Measurements from ENCODE around the gene UQCC3.
"Not testable (repeated sequence)": the region's sequence is repeated elsewhere in the genome, so short reads cannot be mapped to it uniquely, and the experiment has no call there.

The UQCC3 gene

GRCh38 chr11:62694455-62695167 lies 23.1 kb downstream of the UQCC3 start:
- Histone ChIP-seq H4K20me1 (no peaks in the 10 kb centered on the region), H3K9ac (no peak overlapping the region), H3K9me3 (no peaks in the 10 kb centered on the region), H3K36me3 (peaks cover 63% of the 10 kb centered on the region), H3K27me3 (no peaks in the 10 kb centered on the region), H3K4me1 (0 out of 2 replicates have a peak, but pooled peaks cover 7% of the 10 kb centered on the region), H3K4me3 (no peak overlapping the region), H3K4me2 (no peak overlapping the region), H3K27ac (no peak overlapping the region)
- no peak for TF ChIP-seq Cebpa-rat (IDR thresholded peaks at IDR 0.05)

GRCh38 chr11:62702246-62702645 lies 30.8 kb downstream of the UQCC3 start:
- peaks cover 23% of the 10 kb centered on the region for H3K4me1 ChIP-seq
- no peak overlapping the region for H3K27ac ChIP-seq
- H3K27me3 ChIP-seq, result no peaks in the 10 kb centered on the region
- H3K4me2 ChIP-seq, result no peak overlapping the region
- no peak overlapping the region for H3K9ac ChIP-seq
- peaks cover 58% of the 10 kb centered on the region for H3K36me3 ChIP-seq
- no peak for TF ChIP-seq Cebpa-rat (IDR thresholded peaks at IDR 0.05)
- no peaks in the 10 kb centered on the region for H3K9me3 ChIP-seq
- no peaks in the 10 kb centered on the region for H4K20me1 ChIP-seq
- no peak overlapping the region for H3K4me3 ChIP-seq

GRCh38 chr11:62703921-62704320 lies 32.4 kb downstream of the UQCC3 start:
- H3K4me3 ChIP-seq, H3K27me3 ChIP-seq, H3K4me2 ChIP-seq, H4K20me1 ChIP-seq, H3K9me3 ChIP-seq, H3K27ac ChIP-seq, H3K9ac ChIP-seq: not testable (repeated sequence)
- Histone ChIP-seq H3K4me1 (peaks cover 40% of the 10 kb centered on the region), H3K36me3 (peaks cover 52% of the 10 kb centered on the region)

- Histone ChIP-seq H3K9ac (peak overlapping the region; percentile 72), H3K4me3 (peak overlapping the region; percentile 76), H3K27ac (peak overlapping the region; percentile 38), H3K27me3 (no peaks in the 10 kb centered on the region), H3K4me2 (peak overlapping the region; percentile 99), H3K36me3 (peaks cover 41% of the 10 kb centered on the region), H3K9me3 (no peaks in the 10 kb centered on the region), H3K4me1 (peaks cover 49% of the 10 kb centered on the region), H4K20me1 (no peaks in the 10 kb centered on the region)
- no peak for TF ChIP-seq Cebpa-rat (IDR thresholded peaks at IDR 0.05)
Measured at GRCh38 chr11:62705413-62705812, 33.9 kb downstream of the UQCC3 start.

- Histone ChIP-seq H3K27ac (peak overlapping the region; percentile 56), H3K9ac (peak overlapping the region; percentile 72), H3K36me3 (peaks cover 41% of the 10 kb centered on the region)
Measured at GRCh38 chr11:62705880-62706849, 34.7 kb downstream of the UQCC3 start.

GRCh38 chr11:62706850-62707247 lies 35.4 kb downstream of the UQCC3 start:
- H3K4me1 ChIP-seq, result peaks cover 51% of the 10 kb centered on the region
- no peaks in the 10 kb centered on the region for H3K27me3 ChIP-seq
- H3K9me3 ChIP-seq, result no peaks in the 10 kb centered on the region
- peak overlapping the region; percentile 99 for H3K4me2 ChIP-seq
- H3K9ac ChIP-seq, result peak overlapping the region; percentile 67; the same call in 1 of the 2 replicates
- no peaks in the 10 kb centered on the region for H4K20me1 ChIP-seq
- peak overlapping the region; percentile 56; the same call in 1 of the 2 replicates for H3K27ac ChIP-seq
- H3K36me3 ChIP-seq, result peaks cover 41% of the 10 kb centered on the region
- no peak for TF ChIP-seq Cebpa-rat (IDR thresholded peaks at IDR 0.05)
- peak overlapping the region; percentile 76 for H3K4me3 ChIP-seq

More at GRCh38 chr11:62705880-62706849, 34.7 kb downstream of the UQCC3 start:
- no peak for TF ChIP-seq Cebpa-rat (IDR thresholded peaks at IDR 0.05)
- Histone ChIP-seq H3K27me3 (no peaks in the 10 kb centered on the region), H3K4me3 (peak overlapping the region; percentile 76), H4K20me1 (no peaks in the 10 kb centered on the region), H3K9me3 (no peaks in the 10 kb centered on the region), H3K4me1 (peaks cover 51% of the 10 kb centered on the region), H3K4me2 (peak overlapping the region; percentile 99)

- H3K27me3 ChIP-seq, result no peaks in the 10 kb centered on the region
- H3K9ac ChIP-seq, result peak within 1 kb of the TSS; percentile 92
Measured at GRCh38 chr11:62707277-62707861, 35.9 kb downstream of the UQCC3 start, which contains the start of the genes BSCL2 and GNG3. TSS of gene BSCL2 (minus strand) at chr11:62707424. CDS start at chr11:62707195, 229 bp downstream. TSS of gene GNG3 (plus strand) at chr11:62707676. CDS start at chr11:62708296, 620 bp downstream.

GRCh38 chr11:62708392-62708791 lies 36.9 kb downstream of the UQCC3 start:
- no peaks in the 10 kb centered on the region for H3K27me3 ChIP-seq
- peak overlapping the region; percentile 69 for H3K4me3 ChIP-seq
- H3K9me3 ChIP-seq, result no peaks in the 10 kb centered on the region
- H3K27ac ChIP-seq, result peak overlapping the region; percentile 98
- H4K20me1 ChIP-seq, result no peaks in the 10 kb centered on the region
- H3K9ac ChIP-seq, result peak overlapping the region; percentile 92
- peak overlapping the region; percentile 99 for H3K4me2 ChIP-seq
- TF ChIP-seq Cebpa-rat (IDR thresholded peaks at IDR 0.05), result no peak
- peaks cover 51% of the 10 kb centered on the region for H3K4me1 ChIP-seq
- H3K36me3 ChIP-seq, result peaks cover 43% of the 10 kb centered on the region

More at GRCh38 chr11:62707277-62707861, 35.9 kb downstream of the UQCC3 start, which contains the start of the genes BSCL2 and GNG3:
- Histone ChIP-seq H3K36me3 (peaks cover 41% of the 10 kb centered on the region), H3K4me3 (peak within 1 kb of the TSS; percentile 76), H4K20me1 (no peaks in the 10 kb centered on the region), H3K4me2 (peak within 1 kb of the TSS; percentile 99), H3K27ac (peak within 1 kb of the TSS; percentile 98), H3K9me3 (no peaks in the 10 kb centered on the region), H3K4me1 (peaks cover 51% of the 10 kb centered on the region)
- TF ChIP-seq Cebpa-rat (IDR thresholded peaks at IDR 0.05), result no peak

GRCh38 chr11:62708793-62709192 lies 37.3 kb downstream of the UQCC3 start:
- Histone ChIP-seq H3K27ac (peak overlapping the region; percentile 98), H3K4me2 (peak overlapping the region; percentile 99), H3K4me1 (peaks cover 51% of the 10 kb centered on the region), H3K36me3 (peaks cover 43% of the 10 kb centered on the region), H3K4me3 (peak overlapping the region; percentile 69), H3K27me3 (no peaks in the 10 kb centered on the region), H4K20me1 (no peaks in the 10 kb centered on the region), H3K9ac (peak overlapping the region; percentile 92), H3K9me3 (no peaks in the 10 kb centered on the region)
- no peak for TF ChIP-seq Cebpa-rat (IDR thresholded peaks at IDR 0.05)

Data from BLaER1 (cell line).